DOHH2 (cell line): ENCODE data around the gene EEFSEC.

Source experiments
- H3F3A ChIP-seq: fragments of 200-600 bp; sonication (generic), shearing (Covaris generic); 2 replicates; pipeline ENCODE4 v1.6.0; 2016; ENCODE audit warnings: antibody characterized with exemption, mild to moderate bottlenecking; ENCODE audit not compliant: control insufficient read depth, insufficient read depth
- H3K27ac ChIP-seq: fragments of 200-600 bp; sonication (generic); 2 replicates; pipeline ENCODE4 v1.5.1; 2014; ENCODE audit warnings: low read depth, mild to moderate bottlenecking, low read length, moderate library complexity
- H3K27me3 ChIP-seq: fragments of 200-600 bp; sonication (generic); 2 replicates; pipeline ENCODE4 v1.6.1; 2014; ENCODE audit warnings: mild to moderate bottlenecking, low read length, mixed read lengths; ENCODE audit not compliant: control insufficient read depth
- H3K36me3 ChIP-seq: fragments of 200-600 bp; sonication (generic); 2 replicates; pipeline ENCODE4 v1.6.1; 2014; ENCODE audit warnings: mild to moderate bottlenecking, low read length, moderate library complexity, mixed read lengths; ENCODE audit not compliant: control insufficient read depth
- H3K4me1 ChIP-seq: fragments of 200-600 bp; sonication (generic); 2 replicates; pipeline ENCODE4 v1.6.1; 2014; ENCODE audit warnings: mild to moderate bottlenecking, low read length, mixed read lengths; ENCODE audit not compliant: control insufficient read depth
- H3K4me2 ChIP-seq: fragments of 200-600 bp; sonication (generic); 2 replicates; pipeline ENCODE4 v1.6.0; 2014; ENCODE audit warnings: mild to moderate bottlenecking, low read length, moderate library complexity
- H3K4me3 ChIP-seq: fragments of 200-600 bp; sonication (generic); 2 replicates; pipeline ENCODE4 v1.5.1; 2014; ENCODE audit warnings: mild to moderate bottlenecking, low read length, mixed read lengths
- H3K79me2 ChIP-seq: fragments of 200-600 bp; sonication (generic); 2 replicates; pipeline ENCODE4 v1.6.1; 2014; ENCODE audit warnings: mild to moderate bottlenecking, low read length, mixed read lengths; ENCODE audit not compliant: control insufficient read depth
- H3K9me2 ChIP-seq: fragments of 200-600 bp; sonication (generic); replicated peaks from 2 replicates; pipeline ENCODE4 v1.6.1; 2014; ENCODE audit warnings: mild to moderate bottlenecking, low read length, mixed read lengths; ENCODE audit not compliant: control insufficient read depth
- H3K9me3 ChIP-seq: fragments of 200-600 bp; sonication (generic); 2 replicates; pipeline ENCODE4 v1.6.1; 2014; ENCODE audit warnings: antibody characterized with exemption, low read length, mixed read lengths; ENCODE audit not compliant: control insufficient read depth, insufficient read depth
- H4K20me1 ChIP-seq: fragments of 200-600 bp; sonication (generic); 2 replicates; pipeline ENCODE4 v1.6.0; 2014; ENCODE audit warnings: low read depth, mild to moderate bottlenecking, antibody characterized with exemption, low read length, moderate library complexity; ENCODE audit not compliant: control insufficient read depth, insufficient read depth
- EZH2phosphoT487 ChIP-seq: fragments of 200-600 bp; sonication (generic); IDR thresholded peaks from 2 replicates; pipeline ENCODE4 v1.6.1; 2017; ENCODE audit warnings: borderline replicate concordance, mild to moderate bottlenecking, antibody characterized with exemption, low read length, moderate library complexity, mixed read lengths
- TF ChIP-seq, protein P1 (sequence below): fragments of 200-600 bp; sonication (generic); IDR thresholded peaks from one replicate; pipeline ENCODE4 v1.5.1; 2014; ENCODE audit warnings: antibody characterized with exemption, mild to moderate bottlenecking, low read depth, low read length; ENCODE audit not compliant: poor library complexity, severe bottlenecking

Gene EEFSEC

DNA sequence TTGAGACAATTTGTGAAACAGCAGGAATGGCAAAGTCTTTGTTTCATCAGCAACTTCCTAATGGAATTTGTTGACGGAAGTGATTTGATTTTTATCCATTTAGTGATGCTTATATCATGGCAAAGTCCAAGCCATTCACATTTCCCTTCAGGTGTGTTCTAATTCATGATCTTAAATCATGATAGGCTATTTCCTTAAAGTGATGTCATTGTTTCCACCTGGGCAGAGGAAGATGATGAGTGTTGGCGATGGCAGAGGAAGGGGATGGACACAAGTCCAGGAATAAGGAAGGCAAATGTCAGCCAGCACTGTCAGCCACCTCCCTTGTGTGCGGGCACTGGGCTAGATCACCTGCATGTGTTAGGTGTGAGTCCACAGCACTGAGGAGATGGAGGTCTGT is 49.9 kb downstream of the EEFSEC start:
- Histone ChIP-seq H4K20me1 (no peaks in the 10 kb centered on the region), H3K9me3 (no peaks in the 10 kb centered on the region), H3K36me3 (no peaks in the 10 kb centered on the region), H3K4me3 (no peak overlapping the region), H3F3A (no peaks in the 10 kb centered on the region), H3K79me2 (no peaks in the 10 kb centered on the region), H3K27ac (no peak overlapping the region), H3K27me3 (no peaks in the 10 kb centered on the region), H3K9me2 (no peaks in the 10 kb centered on the region), H3K4me1 (no peaks in the 10 kb centered on the region), H3K4me2 (no peak overlapping the region)
- TF ChIP-seq EZH2phosphoT487, result no peak
- TF ChIP-seq, protein P1, sequence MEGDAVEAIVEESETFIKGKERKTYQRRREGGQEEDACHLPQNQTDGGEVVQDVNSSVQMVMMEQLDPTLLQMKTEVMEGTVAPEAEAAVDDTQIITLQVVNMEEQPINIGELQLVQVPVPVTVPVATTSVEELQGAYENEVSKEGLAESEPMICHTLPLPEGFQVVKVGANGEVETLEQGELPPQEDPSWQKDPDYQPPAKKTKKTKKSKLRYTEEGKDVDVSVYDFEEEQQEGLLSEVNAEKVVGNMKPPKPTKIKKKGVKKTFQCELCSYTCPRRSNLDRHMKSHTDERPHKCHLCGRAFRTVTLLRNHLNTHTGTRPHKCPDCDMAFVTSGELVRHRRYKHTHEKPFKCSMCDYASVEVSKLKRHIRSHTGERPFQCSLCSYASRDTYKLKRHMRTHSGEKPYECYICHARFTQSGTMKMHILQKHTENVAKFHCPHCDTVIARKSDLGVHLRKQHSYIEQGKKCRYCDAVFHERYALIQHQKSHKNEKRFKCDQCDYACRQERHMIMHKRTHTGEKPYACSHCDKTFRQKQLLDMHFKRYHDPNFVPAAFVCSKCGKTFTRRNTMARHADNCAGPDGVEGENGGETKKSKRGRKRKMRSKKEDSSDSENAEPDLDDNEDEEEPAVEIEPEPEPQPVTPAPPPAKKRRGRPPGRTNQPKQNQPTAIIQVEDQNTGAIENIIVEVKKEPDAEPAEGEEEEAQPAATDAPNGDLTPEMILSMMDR, result no peak

DNA sequence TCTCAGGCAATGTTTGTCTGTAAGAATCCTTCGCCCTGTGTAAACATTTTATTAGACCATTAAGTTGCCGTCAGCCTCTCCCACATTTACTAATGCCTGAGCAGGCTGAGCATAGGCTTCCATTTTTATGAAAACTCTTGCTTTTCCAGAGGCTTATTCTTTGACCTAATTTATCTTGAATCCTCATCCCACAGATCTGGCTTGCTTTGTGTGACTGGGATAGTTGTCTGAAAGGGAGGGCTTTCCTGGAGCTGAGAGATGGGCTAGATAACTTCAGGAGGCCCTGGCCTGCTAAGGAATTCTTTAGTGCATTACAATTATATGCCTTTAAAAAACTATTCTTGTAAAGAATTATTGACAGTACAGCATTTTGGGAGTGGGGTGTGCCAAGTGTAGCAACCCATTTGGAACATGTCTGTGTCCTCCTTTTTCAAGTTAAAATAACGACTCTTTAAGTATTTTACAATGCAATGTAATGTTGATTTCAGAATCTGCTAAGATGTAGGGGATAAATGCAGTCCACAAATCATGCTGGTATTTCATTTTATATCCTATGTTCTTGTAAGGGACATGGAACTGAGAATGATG is 52.4 kb downstream of the EEFSEC start:
- Histone ChIP-seq H3K27ac (no peak overlapping the region), H3K4me2 (no peak overlapping the region), H3K4me1 (no peaks in the 10 kb centered on the region), H4K20me1 (no peaks in the 10 kb centered on the region), H3K36me3 (no peaks in the 10 kb centered on the region), H3K27me3 (no peaks in the 10 kb centered on the region), H3K9me2 (no peaks in the 10 kb centered on the region), H3K9me3 (no peaks in the 10 kb centered on the region), H3K4me3 (no peak overlapping the region), H3F3A (no peaks in the 10 kb centered on the region), H3K79me2 (peaks cover 6% of the 10 kb centered on the region; the same call in 1 of the 2 replicates)
- no peak for TF ChIP-seq EZH2phosphoT487
- TF ChIP-seq, protein P1, result no peak

DNA sequence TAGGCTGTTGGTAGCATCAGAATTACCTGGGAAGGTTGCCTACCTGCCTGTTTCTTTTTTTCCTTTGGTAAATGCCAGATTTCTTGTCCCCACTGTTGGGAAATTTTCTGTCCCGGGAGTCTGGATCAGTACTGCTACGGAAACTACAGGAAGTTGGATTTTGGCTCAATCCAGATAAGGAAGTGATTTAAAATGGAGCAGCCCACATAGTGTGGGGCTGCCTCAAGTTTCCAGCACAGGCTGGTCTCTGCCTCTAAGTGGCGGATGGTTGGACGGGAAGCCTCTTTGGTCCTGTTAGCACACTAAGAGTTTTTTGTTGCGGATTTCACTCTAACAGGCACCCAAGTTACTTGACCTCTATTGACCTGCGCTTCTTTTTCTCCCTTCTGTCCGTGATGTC is 54.7 kb downstream of the EEFSEC start:
- no peaks in the 10 kb centered on the region for H3K27me3 ChIP-seq
- no peaks in the 10 kb centered on the region for H3F3A ChIP-seq
- no peaks in the 10 kb centered on the region for H3K36me3 ChIP-seq
- H3K9me3 ChIP-seq, result no peaks in the 10 kb centered on the region
- H3K4me1 ChIP-seq, result no peaks in the 10 kb centered on the region
- TF ChIP-seq, protein P1, result no peak
- TF ChIP-seq EZH2phosphoT487, result no peak
- no peaks in the 10 kb centered on the region for H3K9me2 ChIP-seq
- H4K20me1 ChIP-seq, result no peaks in the 10 kb centered on the region
- H3K27ac ChIP-seq, result no peak overlapping the region
- no peak overlapping the region for H3K4me3 ChIP-seq
- no peak overlapping the region for H3K4me2 ChIP-seq
- peaks cover 7% of the 10 kb centered on the region for H3K79me2 ChIP-seq

DNA sequence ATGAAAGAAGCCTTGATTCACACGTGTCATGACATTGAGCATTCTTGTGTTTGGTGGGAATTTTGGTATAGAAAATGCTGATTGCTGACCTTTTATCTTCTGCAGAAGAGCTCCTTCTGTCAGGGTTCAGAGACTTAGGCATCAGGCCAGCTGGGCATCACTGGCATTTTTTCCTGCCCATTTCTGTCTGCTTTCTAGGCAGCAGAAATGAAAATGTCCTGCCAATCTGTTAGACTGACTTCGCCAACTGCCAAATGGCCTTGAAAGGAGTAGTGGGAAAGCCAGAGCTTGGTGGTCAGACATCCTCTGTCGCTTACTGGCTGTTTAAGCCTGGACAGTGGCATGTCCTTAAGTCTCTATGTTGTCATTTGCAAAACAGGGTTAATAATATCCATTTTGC is 57.4 kb downstream of the EEFSEC start:
- Histone ChIP-seq H3F3A (no peaks in the 10 kb centered on the region), H3K27ac (no peak overlapping the region), H3K4me1 (no peaks in the 10 kb centered on the region), H3K36me3 (no peaks in the 10 kb centered on the region), H3K4me3 (no peak overlapping the region), H3K9me2 (no peaks in the 10 kb centered on the region), H3K27me3 (no peaks in the 10 kb centered on the region), H3K4me2 (no peak overlapping the region), H4K20me1 (no peaks in the 10 kb centered on the region), H3K79me2 (peaks cover 12% of the 10 kb centered on the region), H3K9me3 (no peaks in the 10 kb centered on the region)
- no peak for TF ChIP-seq EZH2phosphoT487
- TF ChIP-seq, protein P1, result no peak
